Activated CD4-positive, CD25-positive, alpha-beta regulatory T cell treated with anti-CD3 and anti-CD28 coated beads, Interleukin-2, amount 50 U/mL, for 24 hours (primary cell): ENCODE data around the gene PTGDS.

ENCODE experiments used
- ATAC-seq, 2 donors: fragments of 150-1000 bp; cut with Tn5 transposase; one replicate each; pipeline ENCODE4 v1.10.0; 2021; ENCODE audit warnings: mild to moderate bottlenecking in 1 of 2, moderate library complexity in 1 of 2

Gene PTGDS

DNA sequence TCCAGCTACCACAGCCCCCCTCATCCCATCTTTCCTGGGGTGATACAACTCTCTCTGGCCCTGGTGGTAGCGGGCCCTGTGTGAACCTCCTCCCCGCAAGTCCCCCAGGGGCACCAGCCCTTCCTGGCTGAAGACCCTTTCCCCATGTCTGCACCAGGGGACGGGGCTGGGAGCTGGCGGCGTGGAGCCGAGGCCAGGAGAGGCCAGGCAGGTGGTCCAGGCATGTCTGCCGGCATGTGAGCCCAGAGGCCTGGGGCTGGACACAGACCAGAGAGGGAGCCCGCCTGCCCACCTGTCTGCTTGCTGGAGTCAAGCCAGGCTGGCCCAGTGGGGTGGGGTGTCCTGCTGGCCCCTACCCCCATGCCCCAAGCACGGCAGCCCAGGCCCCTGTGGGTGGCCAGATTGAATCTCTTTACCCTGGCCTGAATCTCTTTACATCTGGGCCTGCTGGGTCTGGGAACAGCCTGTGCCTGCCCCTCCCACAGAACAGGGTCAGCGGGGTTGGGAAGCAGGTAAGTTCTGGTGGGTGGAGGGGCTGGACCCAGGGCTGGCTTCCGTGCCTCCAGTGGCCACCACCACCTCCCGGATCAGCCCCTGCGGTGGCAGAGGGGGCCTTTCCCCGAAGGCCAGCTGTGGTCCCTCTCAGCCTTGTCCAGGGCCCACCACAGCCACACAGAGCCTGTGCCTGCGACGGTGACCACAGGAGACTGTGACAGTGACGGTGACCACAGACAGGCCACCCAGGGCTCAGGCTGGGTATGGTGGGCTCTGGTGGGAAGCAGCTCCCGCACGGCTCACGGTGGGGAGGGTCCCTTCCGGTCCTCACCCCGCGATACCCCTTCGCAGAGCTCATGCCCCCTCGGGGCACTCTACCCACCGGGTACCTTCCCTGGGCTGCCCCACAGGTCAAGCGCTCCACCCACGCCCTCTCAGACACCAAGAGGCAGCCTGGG is 18.1 kb upstream of the PTGDS start:
- ATAC-seq, result peak in 1 of 2 donors; percentile 18

GRCh38 chr9:136960212-136960937 is 16.9 kb upstream of the PTGDS start:
- ATAC-seq, result no peak

DNA sequence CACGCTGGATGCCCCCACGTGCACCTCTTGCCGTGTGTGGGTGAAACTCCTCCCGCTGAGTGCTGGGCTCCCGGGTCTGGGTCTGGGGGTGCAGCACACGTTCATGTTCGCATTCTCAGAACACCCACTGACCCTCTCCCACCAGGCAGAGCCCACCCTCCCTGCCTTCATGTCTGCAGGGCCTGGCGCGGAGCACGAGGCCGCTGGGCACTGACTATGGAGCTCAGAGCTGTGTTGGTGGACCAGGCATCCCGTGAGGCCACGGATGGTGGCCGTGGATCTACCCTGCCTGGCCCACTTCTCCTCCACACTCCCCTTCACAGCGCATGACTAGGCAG is 16.4 kb upstream of the PTGDS start:
- no peak for ATAC-seq

- ATAC-seq, result no peak
These were observed 15.8 kb upstream of the PTGDS start for GRCh38 chr9:136961279-136962065.

GRCh38 chr9:136962163-136962562 is 15.1 kb upstream of the PTGDS start:
- no peak for ATAC-seq

- no peak for ATAC-seq
These were observed 14.5 kb upstream of the PTGDS start for GRCh38 chr9:136962701-136963248.

DNA sequence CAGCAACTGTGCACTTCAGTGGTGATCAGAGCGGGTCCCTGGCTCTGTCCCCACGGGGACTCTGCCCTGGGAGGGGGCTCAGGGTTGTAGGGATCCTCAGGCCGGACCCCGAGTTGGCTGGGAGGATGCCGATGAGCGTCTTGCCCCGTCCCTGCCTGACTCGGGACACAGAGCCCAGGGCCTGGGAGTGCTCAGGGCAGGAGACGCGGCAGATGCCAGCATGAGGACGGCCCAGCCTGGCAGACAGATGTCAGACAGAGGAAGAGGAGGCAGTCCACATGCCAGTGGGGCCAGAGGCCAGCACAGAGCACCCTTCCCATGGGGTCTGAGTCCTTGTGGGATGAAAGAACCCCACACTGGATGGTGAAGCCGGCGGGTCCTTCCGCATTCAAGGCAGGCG is 14.0 kb upstream of the PTGDS start:
- no peak for ATAC-seq

DNA sequence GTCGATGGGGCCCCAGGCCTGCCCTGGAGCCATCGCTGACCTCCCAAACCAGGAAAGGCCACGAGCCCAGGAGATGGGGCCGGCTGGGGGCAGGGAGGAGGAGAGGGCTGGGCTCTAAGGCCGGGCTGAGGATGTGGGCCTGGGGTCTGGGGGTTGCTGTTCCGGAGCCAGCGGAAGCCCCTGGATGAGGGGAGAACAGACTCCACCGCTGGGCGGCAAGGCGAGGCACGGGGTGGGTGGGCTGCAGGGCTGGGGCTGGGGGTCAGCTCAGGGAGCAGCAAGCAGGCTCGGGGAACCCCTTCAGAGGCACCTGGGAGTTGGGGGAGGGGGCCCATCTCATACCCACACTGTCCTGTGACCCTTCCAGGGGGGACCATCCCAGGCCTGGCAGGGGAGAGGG is 13.6 kb upstream of the PTGDS start:
- no peak for ATAC-seq

GRCh38 chr9:136964171-136964689 is 13.1 kb upstream of the PTGDS start:
- no peak for ATAC-seq

GRCh38 chr9:136964833-136965422 is 12.4 kb upstream of the PTGDS start:
- no peak for ATAC-seq

- peak; percentile 60 to 69 for ATAC-seq
These were observed 11.4 kb upstream of the PTGDS start for GRCh38 chr9:136965771-136966484.

- ATAC-seq, result no peak
These were observed 8.8 kb upstream of the PTGDS start for GRCh38 chr9:136968333-136969127.

GRCh38 chr9:136969150-136969549 is 8.2 kb upstream of the PTGDS start:
- ATAC-seq, result no peak

DNA sequence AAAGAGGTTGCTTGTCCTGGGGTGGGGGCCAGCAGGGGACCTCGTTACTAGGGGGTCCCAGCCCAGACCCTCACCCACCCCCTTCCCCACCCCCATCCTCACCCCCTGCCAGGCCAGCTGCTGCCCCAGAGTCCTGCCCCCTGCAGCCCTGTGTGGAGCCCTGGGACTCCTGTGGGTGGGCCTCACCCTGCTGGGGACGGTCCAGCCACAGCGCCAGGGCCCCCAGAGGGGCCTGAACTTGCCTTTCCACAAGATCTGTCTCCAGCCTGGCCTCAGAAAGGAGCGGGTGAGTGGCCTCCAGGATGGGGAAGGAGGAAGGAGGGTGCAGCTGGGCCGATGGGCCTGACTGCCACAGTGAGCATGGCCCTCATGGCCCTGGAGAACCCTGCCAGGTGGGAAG is 7.5 kb upstream of the PTGDS start:
- ATAC-seq, result no peak

DNA sequence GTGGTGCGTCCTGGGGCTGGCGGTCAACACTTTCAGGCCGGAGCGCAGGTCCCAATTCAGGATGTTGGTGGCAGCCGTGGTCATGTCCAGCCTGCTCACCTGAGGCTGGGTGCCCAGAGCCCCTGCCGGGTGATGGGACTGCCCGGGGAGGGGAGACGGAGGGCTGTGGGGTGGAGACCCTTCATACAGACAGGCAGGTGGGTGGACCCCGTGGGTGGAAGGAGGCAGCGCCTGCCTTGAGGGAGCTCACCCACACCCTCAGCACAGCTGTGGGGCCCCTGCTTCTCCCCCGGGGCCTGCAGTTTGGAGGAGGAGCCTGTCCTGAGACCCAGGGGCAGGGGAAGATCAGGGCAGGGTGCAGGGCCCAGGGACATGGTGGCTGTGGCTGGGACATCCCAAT is 6.9 kb upstream of the PTGDS start:
- no peak for ATAC-seq

DNA sequence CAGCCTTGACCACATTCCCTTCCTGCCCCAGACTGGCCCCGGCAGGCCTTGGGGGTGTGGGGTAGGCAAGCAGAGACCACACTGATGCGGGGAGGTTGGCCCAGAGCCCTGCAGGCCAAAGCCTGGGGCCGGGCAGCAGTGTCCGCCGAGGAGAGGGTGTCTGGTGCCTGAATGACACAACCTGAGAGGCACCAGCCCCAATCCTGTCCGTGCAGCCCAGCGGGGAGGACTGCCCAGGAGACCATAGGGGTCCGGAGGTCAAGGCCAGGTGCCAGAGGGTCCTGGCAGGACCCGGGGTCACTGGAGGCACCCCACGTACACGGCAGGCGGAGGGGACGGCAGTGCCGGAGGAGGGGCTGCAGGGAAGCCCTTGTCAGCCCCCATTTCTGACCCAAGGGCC is 5.6 kb upstream of the PTGDS start:
- ATAC-seq, result no peak

DNA sequence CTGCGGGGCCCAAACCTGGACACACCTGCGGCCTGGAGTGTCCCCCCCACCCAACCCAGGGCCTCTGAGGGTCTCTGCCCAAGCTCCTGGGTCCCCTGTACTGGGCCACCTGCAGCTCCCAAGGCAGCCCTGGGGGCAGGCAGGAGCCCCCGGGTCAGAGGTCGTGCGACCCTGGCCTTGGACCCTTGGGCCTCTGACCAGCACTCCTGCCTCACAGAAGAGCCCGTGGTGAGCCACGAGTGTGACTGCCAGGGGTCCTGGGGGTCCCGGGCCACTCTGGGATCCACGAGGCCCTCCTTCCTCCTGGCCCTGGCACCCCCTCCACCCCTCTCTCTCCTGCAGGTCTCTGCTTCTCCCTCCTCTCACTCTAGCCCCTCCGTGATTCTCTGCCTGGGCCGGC is 5.0 kb upstream of the PTGDS start:
- ATAC-seq, result no peak

DNA sequence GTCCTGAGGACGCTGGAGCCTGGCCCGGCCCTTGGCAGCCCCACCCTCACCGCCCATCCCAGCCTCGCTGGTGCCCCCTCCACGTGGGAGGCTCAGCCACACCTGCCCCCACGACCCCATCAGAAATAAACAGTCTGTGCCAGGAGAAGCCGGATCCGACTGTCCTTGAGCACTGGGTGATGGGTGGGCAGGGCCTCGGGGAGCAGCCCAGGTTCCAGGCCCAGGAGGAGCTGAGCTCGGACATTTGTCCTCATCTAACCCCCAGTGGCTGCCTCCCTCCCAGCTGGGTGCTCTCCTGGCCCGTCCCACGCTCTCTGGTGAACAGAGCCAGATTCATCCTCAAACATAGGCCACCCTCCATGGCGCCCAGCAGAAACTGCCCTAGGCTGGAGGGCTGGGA is 4.6 kb upstream of the PTGDS start:
- no peak for ATAC-seq

- no peak for ATAC-seq
These were observed 3.4 kb upstream of the PTGDS start for GRCh38 chr9:136973618-136974617.
